ENCODE data around the gene KIF26A. TPM values are rescaled to one million over a fixed set of nuclear protein-coding genes. Genes with fewer than 3 reads are reported as not detected.

The KIF26A gene
- total RNA-seq, 1 experiment from 2014 or later: 3.1 TPM

GRCh38 chr14:104218361-104219180 lies 80.2 kb downstream of the KIF26A start:
- H3K27me3 ChIP-seq (ENCODE audit: low read length): peaks cover 45% of the 10 kb centered on the region
- ATAC-seq: no peak
- POLR2A ChIA-PET (ENCODE audit: unreplicated experiment): no interaction called here

DNA sequence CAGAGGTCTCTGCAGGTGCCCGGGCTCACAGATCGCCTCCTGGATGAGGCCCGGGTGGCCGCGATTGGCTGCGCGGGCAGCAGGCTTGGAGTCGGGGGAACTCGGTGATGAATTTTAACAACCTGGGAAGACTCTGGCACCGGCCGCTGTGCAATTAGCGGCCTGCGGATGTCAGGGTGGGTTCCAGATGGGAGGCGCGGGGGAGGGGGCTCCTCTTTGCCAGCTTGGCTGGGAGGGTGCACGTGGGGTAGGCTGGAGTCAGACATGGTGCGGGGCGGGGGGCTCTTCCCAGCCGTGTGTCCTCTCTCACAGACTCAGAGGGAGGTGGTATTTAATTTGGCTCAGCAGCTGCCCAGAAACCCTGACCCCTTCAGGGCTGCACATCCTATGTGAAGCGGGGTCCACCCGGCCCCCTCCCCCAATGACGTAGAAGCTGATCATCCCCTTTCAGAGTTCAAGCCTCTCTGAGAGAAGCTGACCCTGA lies 81.4 kb downstream of the KIF26A start:
- no peaks in the 10 kb centered on the region for H3K4me1 ChIP-seq (ENCODE audit: insufficient read depth, low read length)
- no TSS peak for BruUV-seq (replicated peaks)
- H3K9me2 ChIP-seq (replicated peaks; ENCODE audit: low read length): no peaks in the 10 kb centered on the region
- H3F3A ChIP-seq (ENCODE audit: low read length, unreplicated experiment): no peaks in the 10 kb centered on the region
- no peak overlapping the region for H3K9ac ChIP-seq (ENCODE audit: low read length)
- H4K20me1 ChIP-seq (ENCODE audit: low read length): no peaks in the 10 kb centered on the region
- no peak overlapping the region for H3K27ac ChIP-seq (ENCODE audit: low read length)
- H3K79me2 ChIP-seq (ENCODE audit: low read length): no peaks in the 10 kb centered on the region
- ChIA-PET CTCF (no interaction called here), POLR2A (ENCODE audit: unreplicated experiment) (no interaction called here)
- TF ChIP-seq EZH2phosphoT487 (IDR thresholded peaks at IDR 0.05; ENCODE audit: borderline replicate concordance, low read length) (no peak), EZH2 (IDR thresholded peaks at IDR 0.05; ENCODE audit: low read length, unreplicated experiment) (no peak)
- TF ChIP-seq, protein P1, sequence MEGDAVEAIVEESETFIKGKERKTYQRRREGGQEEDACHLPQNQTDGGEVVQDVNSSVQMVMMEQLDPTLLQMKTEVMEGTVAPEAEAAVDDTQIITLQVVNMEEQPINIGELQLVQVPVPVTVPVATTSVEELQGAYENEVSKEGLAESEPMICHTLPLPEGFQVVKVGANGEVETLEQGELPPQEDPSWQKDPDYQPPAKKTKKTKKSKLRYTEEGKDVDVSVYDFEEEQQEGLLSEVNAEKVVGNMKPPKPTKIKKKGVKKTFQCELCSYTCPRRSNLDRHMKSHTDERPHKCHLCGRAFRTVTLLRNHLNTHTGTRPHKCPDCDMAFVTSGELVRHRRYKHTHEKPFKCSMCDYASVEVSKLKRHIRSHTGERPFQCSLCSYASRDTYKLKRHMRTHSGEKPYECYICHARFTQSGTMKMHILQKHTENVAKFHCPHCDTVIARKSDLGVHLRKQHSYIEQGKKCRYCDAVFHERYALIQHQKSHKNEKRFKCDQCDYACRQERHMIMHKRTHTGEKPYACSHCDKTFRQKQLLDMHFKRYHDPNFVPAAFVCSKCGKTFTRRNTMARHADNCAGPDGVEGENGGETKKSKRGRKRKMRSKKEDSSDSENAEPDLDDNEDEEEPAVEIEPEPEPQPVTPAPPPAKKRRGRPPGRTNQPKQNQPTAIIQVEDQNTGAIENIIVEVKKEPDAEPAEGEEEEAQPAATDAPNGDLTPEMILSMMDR (conservative IDR thresholded peaks at IDR 0.05; ENCODE audit: low read depth, low read length): no peak
- no peak overlapping the region for H2AFZ ChIP-seq (ENCODE audit: low read length)
- no peak for DNase-seq
- no peaks in the 10 kb centered on the region for H3K9me3 ChIP-seq (ENCODE audit: low read length)
- H3K27me3 ChIP-seq (ENCODE audit: low read length): peaks cover 35% of the 10 kb centered on the region
- H3K4me2 ChIP-seq (ENCODE audit: low read length): no peak overlapping the region
- H3K4me3 ChIP-seq (ENCODE audit: low read length): no peak overlapping the region
- ATAC-seq: no peak
- no peaks in the 10 kb centered on the region for H3K36me3 ChIP-seq (ENCODE audit: low read depth, low read length)
- intact Hi-C loops (cut with micrococcal nuclease): no loop called here

More at GRCh38 chr14:104218361-104219180, 80.2 kb downstream of the KIF26A start:
- TF ChIP-seq, protein P1 (conservative IDR thresholded peaks at IDR 0.05; ENCODE audit: low read depth, low read length): no peak
- no peak for TF ChIP-seq EZH2 (IDR thresholded peaks at IDR 0.05; ENCODE audit: low read length, unreplicated experiment)
- no peak for TF ChIP-seq EZH2phosphoT487 (IDR thresholded peaks at IDR 0.05; ENCODE audit: borderline replicate concordance, low read length)
- intact Hi-C loops (cut with micrococcal nuclease): no loop called here
- H3K9ac ChIP-seq (ENCODE audit: low read length): no peak overlapping the region
- no peak overlapping the region for H3K4me3 ChIP-seq (ENCODE audit: low read length)
- no peaks in the 10 kb centered on the region for H3K36me3 ChIP-seq (ENCODE audit: low read depth, low read length)
- no peak for DNase-seq
- CTCF ChIA-PET: no interaction called here
- H3F3A ChIP-seq (ENCODE audit: low read length, unreplicated experiment): no peaks in the 10 kb centered on the region
- no peaks in the 10 kb centered on the region for H3K79me2 ChIP-seq (ENCODE audit: low read length)
- H2AFZ ChIP-seq (ENCODE audit: low read length): no peak overlapping the region
- no peak overlapping the region for H3K4me2 ChIP-seq (ENCODE audit: low read length)
- H3K4me1 ChIP-seq (ENCODE audit: insufficient read depth, low read length): no peaks in the 10 kb centered on the region
- no TSS peak for BruUV-seq (replicated peaks)
- no peaks in the 10 kb centered on the region for H3K9me3 ChIP-seq (ENCODE audit: low read length)
- H4K20me1 ChIP-seq (ENCODE audit: low read length): no peaks in the 10 kb centered on the region
- no peak overlapping the region for H3K27ac ChIP-seq (ENCODE audit: low read length)
- no peaks in the 10 kb centered on the region for H3K9me2 ChIP-seq (replicated peaks; ENCODE audit: low read length)
